ENCODE results near the gene CXCL16. TPM values are rescaled to one million over a fixed set of nuclear protein-coding genes. Genes with fewer than 3 reads are reported as not detected.

Gene CXCL16
- total and polyA plus RNA-seq, 10 of the 15 experiments (the other 5 are each of a cell fraction or from before 2014, with no cell fraction given) = 0.15 to 2.2 (median 0.65) TPM

DNA sequence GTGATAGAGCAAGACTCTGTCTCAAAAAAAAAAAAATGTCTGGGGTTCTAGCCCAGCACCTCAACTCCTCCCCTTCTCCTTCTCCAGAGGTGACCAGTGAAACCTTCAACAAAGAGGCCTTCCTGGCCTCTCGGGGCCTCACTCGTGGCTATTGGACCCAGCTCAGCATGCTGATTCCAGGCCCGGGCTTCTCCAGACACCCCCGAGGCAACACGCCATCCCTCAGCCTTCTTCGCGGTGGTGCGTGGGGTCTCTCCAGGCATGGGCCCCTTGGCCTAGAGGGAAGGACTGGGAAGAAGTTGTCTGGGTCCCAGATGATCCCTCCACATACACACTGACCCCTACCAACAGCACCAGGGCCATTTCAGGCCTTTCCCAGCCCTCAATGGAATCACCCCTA, 3.5 kb upstream of the CXCL16 start (continued):
- TF ChIP-seq ZBTB11 (CRISPR knock-in tag; IDR thresholded peaks at IDR 0.05) (no peak), NBN (IDR thresholded peaks at IDR 0.05) (no peak), CREB1 (IDR thresholded peaks at IDR 0.05; ENCODE audit: low read depth) (no peak), GATAD2B (conservative IDR thresholded peaks at IDR 0.05; ENCODE audit: low read depth) (no peak)
- TF ChIP-seq, protein P1, sequence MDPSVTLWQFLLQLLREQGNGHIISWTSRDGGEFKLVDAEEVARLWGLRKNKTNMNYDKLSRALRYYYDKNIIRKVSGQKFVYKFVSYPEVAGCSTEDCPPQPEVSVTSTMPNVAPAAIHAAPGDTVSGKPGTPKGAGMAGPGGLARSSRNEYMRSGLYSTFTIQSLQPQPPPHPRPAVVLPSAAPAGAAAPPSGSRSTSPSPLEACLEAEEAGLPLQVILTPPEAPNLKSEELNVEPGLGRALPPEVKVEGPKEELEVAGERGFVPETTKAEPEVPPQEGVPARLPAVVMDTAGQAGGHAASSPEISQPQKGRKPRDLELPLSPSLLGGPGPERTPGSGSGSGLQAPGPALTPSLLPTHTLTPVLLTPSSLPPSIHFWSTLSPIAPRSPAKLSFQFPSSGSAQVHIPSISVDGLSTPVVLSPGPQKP (IDR thresholded peaks at IDR 0.05; ENCODE audit: low read depth, low read length) = no peak

DNA sequence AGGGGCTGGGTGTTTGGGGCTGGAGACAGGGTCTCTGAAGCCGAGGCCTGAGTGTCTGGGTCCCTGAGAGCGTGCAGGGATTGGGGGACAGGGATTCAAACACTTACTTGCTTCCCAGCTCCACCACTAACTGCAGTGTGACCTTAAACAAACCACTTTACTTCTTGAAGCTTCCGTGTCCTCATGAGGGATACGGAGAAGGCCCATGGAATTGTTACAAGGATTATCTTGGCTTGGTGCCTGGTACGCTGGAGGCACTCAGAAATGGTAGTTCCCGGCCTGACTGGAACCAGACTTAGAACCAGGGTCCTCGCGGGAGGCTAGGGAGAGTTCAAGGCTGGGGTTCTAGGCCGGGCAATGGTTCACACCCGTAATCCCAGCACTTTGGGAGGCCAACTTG, 2.9 kb upstream of the CXCL16 start:
- intact Hi-C loops (cut with micrococcal nuclease; ENCODE audit: unreplicated experiment) = no loop called here
- TF ChIP-seq MTA3 (IDR thresholded peaks at IDR 0.05; ENCODE audit: borderline replicate concordance, low read length) = no peak
- TF ChIP-seq LARP7 (IDR thresholded peaks at IDR 0.05) = no peak
- no peak for TF ChIP-seq ZNF207 (IDR thresholded peaks at IDR 0.05; ENCODE audit: borderline replicate concordance)
- TF ChIP-seq FOXK2 (IDR thresholded peaks at IDR 0.05) = no peak
- TF ChIP-seq, protein P2, sequence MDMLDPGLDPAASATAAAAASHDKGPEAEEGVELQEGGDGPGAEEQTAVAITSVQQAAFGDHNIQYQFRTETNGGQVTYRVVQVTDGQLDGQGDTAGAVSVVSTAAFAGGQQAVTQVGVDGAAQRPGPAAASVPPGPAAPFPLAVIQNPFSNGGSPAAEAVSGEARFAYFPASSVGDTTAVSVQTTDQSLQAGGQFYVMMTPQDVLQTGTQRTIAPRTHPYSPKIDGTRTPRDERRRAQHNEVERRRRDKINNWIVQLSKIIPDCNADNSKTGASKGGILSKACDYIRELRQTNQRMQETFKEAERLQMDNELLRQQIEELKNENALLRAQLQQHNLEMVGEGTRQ (IDR thresholded peaks at IDR 0.05; ENCODE audit: borderline replicate concordance, low read depth, low read length) = no peak
- TF ChIP-seq SMC3 (IDR thresholded peaks at IDR 0.05; ENCODE audit: borderline replicate concordance, low read length) = no peak
- no peak for TF ChIP-seq POLR2AphosphoS5 (IDR thresholded peaks at IDR 0.05; ENCODE audit: low read length)
- TF ChIP-seq RBBP5 (conservative IDR thresholded peaks at IDR 0.05) = no peak
- no peak for TF ChIP-seq PAX8 (IDR thresholded peaks at IDR 0.05)
- no peak for TF ChIP-seq STAT3 (IDR thresholded peaks at IDR 0.05; ENCODE audit: low read depth, low read length)
- no peak for TF ChIP-seq EGR1 (IDR thresholded peaks at IDR 0.05; ENCODE audit: borderline replicate concordance in 1 of 2, low read depth in 2 of 2, low read length in 2 of 2)
- no peak for TF ChIP-seq STAT1 (conservative IDR thresholded peaks at IDR 0.05)

More for the DNA sequence above, 2.9 kb upstream of the CXCL16 start:
- H3K79me2 ChIP-seq (ENCODE audit: control insufficient read depth, insufficient read depth, low read length) = no peaks in the 10 kb centered on the region
- FAIRE-seq (no peak), DNase-seq (ENCODE audit: low read depth, low spot score) (no peak), ATAC-seq (no peak)
- RAD21 ChIA-PET (ENCODE audit: unreplicated experiment) = no interaction called here
- H4K20me1 ChIP-seq (ENCODE audit: control insufficient read depth, insufficient read depth) = no peaks in the 10 kb centered on the region
- H2AFZ ChIP-seq (ENCODE audit: control insufficient read depth, low read depth, low read length) = no peak overlapping the region
- H3K4me3 ChIP-seq = no peak overlapping the region
- peaks cover 9 to 15% of the 10 kb centered on the region in 2 experiments for H3K27me3 ChIP-seq (replicated peaks in 1 of 2; ENCODE audit: control insufficient read depth in 2 of 2, insufficient read depth in 2 of 2, low read length in 1 of 2)
- POLR2A ChIA-PET = interaction anchor here (0.6 kb wide), 1 partner anchor 94 kb away, joined by 4 read pairs; no protein-coding TSS in a partner anchor
- no TSS peak for BruUV-seq (replicated peaks)
- SMC1A ChIA-PET (ENCODE audit: uncharacterized antibody, unreplicated experiment) = no interaction called here
- no peaks in the 10 kb centered on the region for H3K9me3 ChIP-seq (replicated peaks; ENCODE audit: control insufficient read depth, insufficient read depth, low read length)
- 60% methylated on average over 9 of the region's 10 CpGs for WGBS (ENCODE audit: insufficient coverage, insufficient replicate concordance, low lambda C conversion rate, missing lambda C conversion rate)
- no peak overlapping the region for H3K27ac ChIP-seq (ENCODE audit: control insufficient read depth, insufficient read depth)
- no peak overlapping the region for H3K9ac ChIP-seq (ENCODE audit: control insufficient read depth, insufficient read depth, low read length)
- CTCF ChIA-PET = no interaction called here
- in situ Hi-C loops (cut with MboI) = no loop called here
- no peak overlapping the region for H3K4me2 ChIP-seq (ENCODE audit: control insufficient read depth, insufficient read depth)
- H3K4me1 ChIP-seq (ENCODE audit: control insufficient read depth, insufficient read depth, low read length) = peaks cover 3% of the 10 kb centered on the region; the same call in 1 of the 2 replicates
- H3K36me3 ChIP-seq (ENCODE audit: control insufficient read depth in 2 of 2, insufficient read depth in 2 of 2, low read length in 1 of 2) = no peaks in the 10 kb centered on the region

All from GM12878 (cell line).